K562 (cell line): ENCODE measurements around the gene BIRC3. TPM values are rescaled to one million over a fixed set of nuclear protein-coding genes. Genes with fewer than 3 reads are reported as not detected.

ENCODE experiments used
- ATAC-seq: fragments of 200-7000 bp; cut with Tn5 transposase; 3 replicates; pipeline ENCODE4 v1.9.1; 2020; ENCODE audit warnings: moderate library complexity
- BruUV-seq: library from RNA; stranded (reverse); fragments of 400-500 nt; replicated peaks from 2 replicates; lab custom pipeline; 2021; lab: Mats Ljungman, UMichigan
- CTCF ChIA-PET: fragments of 300-600 bp; formaldehyde crosslinking; extraction: SDS; loops from one replicate; lab custom pipeline; 2021; ENCODE audit warnings: low intra/inter-chr PET ratio; lab: Yijun Ruan, JAX
- POLR2A ChIA-PET: fragments of 300-600, 350-650 bp; sonication (Branson Sonifier 250); formaldehyde crosslinking; extraction: SDS; loops from one replicate; lab custom pipeline; 2021; ENCODE audit warnings: antibody characterized with exemption, inconsistent platforms; lab: Yijun Ruan, JAX
- DNase-seq, 4 experiments: peaks; one replicate each; pipeline versions ENCODE4 v3.0.0 to v3.0.0-alpha.2; 2011 to 2018; ENCODE audit warnings: low spot score in 3 of 4, mixed read lengths in 3 of 4; ENCODE audit errors: extremely low read depth in 1 of 4
- FAIRE-seq: peaks from 2 replicates; lab custom pipeline; 2011; peaks lifted over from hg19 to GRCh38; lab: Jason Lieb, UNC
- H2AFZ ChIP-seq: 2 replicates; pipeline ENCODE4 v1.6.0; 2011; ENCODE audit warnings: low read depth, low read length, control low read depth, inconsistent platforms
- H3K27ac ChIP-seq: fragments of 200-600 bp; 3 replicates; pipeline ENCODE4 v1.8.0; 2011; ENCODE audit warnings: low read depth, mild to moderate bottlenecking, control low read depth, inconsistent platforms, low read length, moderate library complexity, mixed read lengths; ENCODE audit errors: extremely low read depth
- H3K27me3 ChIP-seq, 2 experiments: fragments of 300-600 bp in 1 of 2; 2 replicates in 1 of 2; 3 replicates in 1 of 2; pipeline versions ENCODE4 v1.6.0 to v1.8.0; 2011; ENCODE audit warnings: inconsistent platforms in 2 of 2, low read length in 2 of 2, mild to moderate bottlenecking in 1 of 2, mixed read lengths in 1 of 2, moderate library complexity in 1 of 2; ENCODE audit not compliant: control insufficient read depth in 2 of 2, insufficient read depth in 2 of 2
- H3K36me3 ChIP-seq: fragments of 300-600 bp; 3 replicates; pipeline ENCODE4 v1.8.0; 2011; ENCODE audit warnings: mild to moderate bottlenecking, low read length, inconsistent platforms; ENCODE audit not compliant: control insufficient read depth, insufficient read depth
- H3K4me1 ChIP-seq, 2 experiments: fragments of 200-600 bp in 1 of 2; replicated peaks in 1 of 2; 2 replicates in 1 of 2; 3 replicates in 1 of 2; pipeline versions ENCODE4 v1.5.1 to v1.8.0; 2011; ENCODE audit warnings: inconsistent platforms in 2 of 2, low read length in 2 of 2, mild to moderate bottlenecking in 1 of 2, mixed read lengths in 1 of 2, moderate library complexity in 1 of 2; ENCODE audit not compliant: control insufficient read depth in 2 of 2, insufficient read depth in 2 of 2
- H3K4me2 ChIP-seq: 2 replicates; pipeline ENCODE4 v1.6.1; 2011; ENCODE audit warnings: low read length, control low read depth, inconsistent platforms, mixed read lengths; ENCODE audit not compliant: insufficient read depth
- H3K4me3 ChIP-seq: fragments of 200-600 bp; sonication (generic), shearing (Covaris generic); 2 replicates; pipeline ENCODE4 v1.5.1; 2016; ENCODE audit warnings: control low read depth, inconsistent platforms
- H3K79me2 ChIP-seq: fragments of 200-600 bp; 3 replicates; pipeline ENCODE4 v1.8.0; 2011; ENCODE audit warnings: low read length, inconsistent platforms; ENCODE audit not compliant: control insufficient read depth, insufficient read depth
- H3K9ac ChIP-seq, 2 experiments: 2 replicates each; pipeline versions ENCODE4 v1.6.0 to v1.6.1; 2011; ENCODE audit warnings: low read depth in 2 of 2, low read length in 2 of 2, control low read depth in 1 of 2, inconsistent platforms in 1 of 2, mild to moderate bottlenecking in 1 of 2, mixed read lengths in 1 of 2; ENCODE audit not compliant: insufficient read depth in 1 of 2
- H3K9me1 ChIP-seq: one replicate; pipeline ENCODE4 v1.6.0; 2011; ENCODE audit warnings: inconsistent platforms, mild to moderate bottlenecking, low read length, moderate library complexity; ENCODE audit not compliant: control insufficient read depth, insufficient read depth
- H3K9me3 ChIP-seq: replicated peaks from 2 replicates; pipeline ENCODE4 v1.5.1; 2011; ENCODE audit warnings: low read depth, low read length, inconsistent platforms; ENCODE audit not compliant: control insufficient read depth, insufficient read depth
- H4K20me1 ChIP-seq: replicated peaks from 2 replicates; pipeline ENCODE4 v1.6.1; 2011; ENCODE audit warnings: low read length, inconsistent platforms, mixed read lengths; ENCODE audit not compliant: control insufficient read depth, insufficient read depth
- CHD1 ChIP-seq: fragments of 200-600 bp; sonication (generic); IDR thresholded peaks from one replicate; pipeline ENCODE4 v1.6.1; 2012; ENCODE audit warnings: mild to moderate bottlenecking, moderate library complexity, low read length, inconsistent platforms
- FUS ChIP-seq: fragments of 200-400 bp; formaldehyde crosslinking; optimal IDR thresholded peaks from 2 replicates; pipeline ENCODE3; 2017; ENCODE audit warnings: low read depth, low read length
- MAFG ChIP-seq: fragments of 450-650 bp; conservative IDR thresholded peaks from 2 replicates; pipeline ENCODE4 v1.6.1; 2016; ENCODE audit warnings: missing genetic modification characterization, missing compliant biosample characterization
- PTBP1 ChIP-seq: fragments of 200-400 bp; formaldehyde crosslinking; IDR thresholded peaks from 2 replicates; pipeline ENCODE4 v1.6.1; 2017; ENCODE audit warnings: low read depth, low read length
- WGBS: fragments of 100-300 bp; shearing (Covaris generic); methylation state at CpG from one replicate; pipeline ENCODE4 v1.1.6; 2016; ENCODE audit warnings: low coverage, mixed read lengths; ENCODE audit not compliant: insufficient coverage; ENCODE audit errors: missing lambda C conversion rate; 5-methylcytosine and 5-hydroxymethylcytosine counted together
- in situ Hi-C: fragments of 300-500 bp; cut with MboI; formaldehyde crosslinking; loops from 4 replicates; pipeline ENCODE4 v1.15.0; 2018; ENCODE audit warnings: inconsistent platforms, mixed read lengths
- intact Hi-C: fragments of 100-400 bp; cut with micrococcal nuclease; formaldehyde crosslinking; loops from 2 replicates; pipeline ENCODE4 v1.14.2; 2022
- polyA plus RNA-seq, 8 experiments: library from polyadenylated mRNA; depleted of rRNA in 4 of 8; stranded (reverse) in 5 of 8; unstranded in 3 of 8; fragments of >200 nt; fragmentation: Nextera tagmentation in 2 of 8; fragmentation: Illumina TruSeq in 1 of 8; extraction: Ambion mirVana in 2 of 8; extraction: Trizol in 1 of 8; gene quantifications; 2 replicates each; pipeline versions ENCODE4 v1.2.1 to v1.2.3, GENCODE V29; 2011 to 2014; ENCODE audit warnings: inconsistent platforms in 1 of 8, missing spikeins in 1 of 8
- total RNA-seq, 7 experiments: library from RNA; depleted of rRNA in 6 of 7; stranded (reverse); fragments of >200 nt in 6 of 7; fragmentation: Illumina TruSeq in 2 of 7; extraction: Trizol in 2 of 7; gene quantifications; 2 replicates each; pipeline versions ENCODE4 v1.2.1 to v1.2.3, GENCODE V29; 2011 to 2021; ENCODE audit warnings: low replicate concordance in 1 of 7

Gene BIRC3
- total and polyA plus RNA-seq, 9 of the 15 experiments (the other 6 are each of a cell fraction or from before 2014, with no cell fraction given): 0.08 to 0.42 (median 0.18) TPM

GRCh38 chr11:102306048-102306597 is 11.2 kb upstream of the BIRC3 start:
- 0 out of 2 replicates have a peak overlapping the region, but pooled peaks have one; percentile 31 for H2AFZ ChIP-seq
- intact Hi-C loops (no loop called here), in situ Hi-C loops (no loop called here)
- H3K27ac ChIP-seq: no peak overlapping the region
- ChIA-PET POLR2A (interaction anchor here (0.6 kb wide), 1 partner anchor 158 kb away, joined by 4 read pairs; no protein-coding TSS in a partner anchor), CTCF (no interaction called here)
- H3K9me3 ChIP-seq: no peaks in the 10 kb centered on the region
- no peaks in the 10 kb centered on the region for H3K36me3 ChIP-seq
- no peaks in the 10 kb centered on the region for H4K20me1 ChIP-seq
- no peaks in the 10 kb centered on the region for H3K9me1 ChIP-seq
- no peak for FAIRE-seq
- peaks cover 0 to 16% of the 10 kb centered on the region in 2 experiments; a peak in 1 of 5 replicates for H3K4me1 ChIP-seq
- no peak overlapping the region for H3K9ac ChIP-seq
- no peak for ATAC-seq
- TF ChIP-seq PTBP1: no peak
- TF ChIP-seq MAFG (tag): 0 out of 2 replicates have a peak, but pooled peaks have one; percentile 3
- no peak for TF ChIP-seq CHD1
- TF ChIP-seq FUS: no peak
- BruUV-seq: no TSS peak
- no peaks in the 10 kb centered on the region for H3K79me2 ChIP-seq
- no peak for DNase-seq
- 30% methylated on average over 5 of the region's 5 CpGs for WGBS
- no peak overlapping the region for H3K4me2 ChIP-seq
- H3K27me3 ChIP-seq: no peaks in the 10 kb centered on the region; a peak in 1 of 5 replicates
- no peak overlapping the region for H3K4me3 ChIP-seq
